HG03521 (cell line): ENCODE measurements around the gene TMTC4.
"Not testable (repeated sequence)": the region's sequence is repeated elsewhere in the genome, so short reads cannot be mapped to it uniquely, and the experiment has no call there.

Source experiments
- ATAC-seq: cut with Tn5 transposase; IDR thresholded peaks from one replicate; pipeline ENCODE4 v1.9.1; 2021; ENCODE audit warnings: mild to moderate bottlenecking, moderate library complexity; ENCODE audit not compliant: unreplicated experiment

The TMTC4 gene

DNA sequence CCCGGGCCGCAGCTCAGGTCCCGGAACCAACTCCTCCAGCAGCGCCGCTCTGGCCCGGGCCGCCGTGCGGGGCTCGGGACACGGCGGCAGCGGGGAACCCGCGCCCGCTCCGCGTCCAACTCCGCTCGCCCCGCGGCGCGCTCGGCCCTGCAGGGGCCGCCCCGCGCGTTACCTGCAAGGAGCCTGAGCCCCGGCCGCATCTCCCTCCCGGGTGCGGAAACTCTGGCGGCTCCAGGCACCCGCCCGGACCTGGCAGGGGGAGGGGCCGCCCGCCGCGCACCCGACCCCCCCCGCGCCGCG lies at the start of gene TMTC4:
TMTC4 (minus strand) TSS at position 224 of the 300 bp plus-strand sequence. CDS start 4,433 bp downstream, outside the sequence.
- ATAC-seq = peak; percentile 37

- ATAC-seq = no peak
Measured at GRCh38 chr13:100722517-100722916, 47.9 kb upstream of the TMTC4 start.

GRCh38 chr13:100721885-100722512 lies 47.4 kb upstream of the TMTC4 start:
- no peak for ATAC-seq

GRCh38 chr13:100715604-100716003 lies 41.0 kb upstream of the TMTC4 start:
- no peak for ATAC-seq

DNA sequence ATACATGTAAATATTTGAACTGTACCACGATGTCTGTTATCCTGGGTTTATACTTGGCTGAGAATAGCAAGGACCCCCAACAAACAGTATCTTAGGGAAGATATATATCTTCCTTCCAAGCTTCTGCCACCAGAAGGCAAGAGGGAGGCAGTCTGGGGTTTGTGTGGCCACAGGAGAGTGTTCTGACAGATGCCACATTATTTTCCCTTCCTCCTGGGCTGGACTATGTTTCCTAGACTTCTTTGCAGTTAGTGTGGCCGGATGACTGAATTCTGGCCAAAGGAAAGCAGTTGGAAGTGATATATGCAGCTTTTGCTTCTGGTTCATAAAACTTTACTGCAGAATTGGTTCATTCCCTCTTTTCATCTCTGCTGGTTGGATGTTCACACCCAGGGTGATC lies 39.9 kb upstream of the TMTC4 start:
- no peak for ATAC-seq

- ATAC-seq = no peak
Measured at GRCh38 chr13:100710176-100710575, 35.6 kb upstream of the TMTC4 start.

GRCh38 chr13:100707818-100708740 lies 33.5 kb upstream of the TMTC4 start:
- ATAC-seq = no peak

- ATAC-seq = not testable (repeated sequence)
Measured at GRCh38 chr13:100698331-100698730, 23.7 kb upstream of the TMTC4 start.

- no peak for ATAC-seq
Measured at GRCh38 chr13:100695509-100695773, 20.8 kb upstream of the TMTC4 start.

DNA sequence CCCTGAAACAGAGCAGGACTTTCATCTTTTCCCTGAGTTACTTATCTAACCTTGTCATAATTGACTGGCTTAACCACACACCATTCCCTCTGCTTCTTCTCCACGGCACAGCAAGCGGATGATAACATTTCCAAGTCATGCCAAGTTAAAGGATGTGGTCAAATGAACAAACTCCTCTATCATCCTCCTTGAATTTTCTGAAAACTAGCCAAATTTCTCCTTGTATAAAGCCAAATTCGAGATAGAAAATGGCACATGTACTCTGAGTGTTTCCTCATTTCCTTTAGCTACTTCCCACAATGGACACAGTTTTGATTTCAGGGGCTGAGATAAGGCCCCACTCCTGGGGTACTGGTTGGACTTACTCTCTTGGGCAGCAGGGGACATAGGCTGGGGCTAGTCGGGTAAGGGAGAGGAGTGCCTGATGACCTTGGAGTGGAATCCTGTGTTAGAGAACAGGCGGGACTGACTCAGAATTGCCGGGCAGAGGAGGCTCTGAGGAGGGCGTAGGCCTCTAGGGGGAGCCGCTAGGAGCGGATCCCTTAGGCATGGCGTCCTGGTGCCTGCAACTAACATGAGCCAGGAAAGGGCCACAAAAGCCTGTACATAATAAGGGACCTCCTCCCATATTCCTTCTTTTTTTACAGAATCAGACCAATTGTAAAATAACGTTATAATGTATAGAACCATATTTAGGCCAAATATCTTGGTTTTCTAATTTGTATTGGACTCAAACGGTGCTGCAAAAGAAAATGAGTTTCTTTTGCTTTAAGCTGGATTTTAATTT lies 20.3 kb upstream of the TMTC4 start:
- ATAC-seq = no peak

DNA sequence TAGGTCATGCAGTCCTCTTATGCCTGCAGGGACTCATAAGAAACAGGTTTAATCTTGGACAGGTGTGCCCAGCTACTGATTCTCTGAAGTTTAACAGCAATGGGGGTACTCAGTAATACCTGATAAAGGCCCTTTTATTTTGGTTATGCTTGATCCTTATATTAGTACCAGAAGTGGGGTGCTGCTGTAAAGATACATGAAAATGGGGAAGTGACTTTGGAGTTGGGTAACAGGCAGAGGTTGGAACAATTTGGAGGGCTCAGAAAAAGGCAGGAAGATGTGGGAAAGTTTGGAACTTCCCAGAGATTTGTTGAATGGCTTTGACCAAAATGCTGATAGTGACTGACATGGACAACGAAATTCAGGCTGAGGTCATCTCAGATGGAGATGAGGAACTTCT lies 14.6 kb upstream of the TMTC4 start:
- ATAC-seq = no peak

- ATAC-seq = no peak
Measured at GRCh38 chr13:100680131-100680530, 5.5 kb upstream of the TMTC4 start.

GRCh38 chr13:100677128-100677527 lies 2.5 kb upstream of the TMTC4 start:
- ATAC-seq = not testable (repeated sequence)

DNA sequence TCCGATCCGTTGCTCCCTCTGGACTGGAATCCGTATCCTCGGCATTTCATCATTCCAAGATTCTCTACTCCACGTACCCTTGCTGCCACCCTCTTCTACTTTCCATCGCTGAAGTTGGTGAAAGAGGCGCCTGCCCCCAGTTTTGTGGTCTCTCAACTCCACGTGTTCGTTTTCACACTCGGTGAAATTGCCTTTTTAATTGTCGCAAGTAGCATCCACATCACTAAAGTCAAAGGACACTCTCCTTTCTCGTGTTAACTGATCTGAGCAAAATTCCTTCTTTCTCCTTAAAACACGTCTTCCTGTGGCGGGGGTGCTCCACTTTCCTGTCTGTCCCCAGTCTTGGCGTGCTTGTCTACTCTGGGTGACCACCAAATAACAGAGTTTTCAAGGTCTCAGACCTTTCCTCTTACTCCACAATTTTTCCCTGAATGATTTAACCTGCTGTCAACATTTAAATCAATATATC lies 1.1 kb upstream of the TMTC4 start:
- ATAC-seq = no peak

- ATAC-seq = peak; percentile 96
Measured at GRCh38 chr13:100674872-100675660, 471 bp upstream of the TMTC4 start.

GRCh38 chr13:100673713-100674571 lies 653 bp downstream of the TMTC4 start:
- ATAC-seq = peak; percentile 24

DNA sequence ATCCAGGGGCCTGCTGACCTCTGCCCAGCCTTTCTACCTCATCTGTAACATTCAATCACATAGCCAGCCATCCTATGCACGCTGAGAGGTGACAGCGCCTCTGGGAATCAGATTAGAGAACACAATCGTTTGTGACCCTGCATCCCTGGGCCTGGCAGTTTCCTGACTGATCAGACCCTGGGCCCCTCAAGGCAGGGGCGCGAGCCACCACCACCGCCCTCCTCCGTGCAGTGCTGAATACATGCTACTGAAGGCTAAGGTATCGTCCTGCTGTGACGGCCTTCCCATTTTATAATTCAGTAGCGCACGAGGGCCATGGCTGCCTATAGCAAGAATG lies 1.3 kb downstream of the TMTC4 start:
- ATAC-seq = no peak

GRCh38 chr13:100671389-100672182 lies 3.0 kb downstream of the TMTC4 start:
- no peak for ATAC-seq

DNA sequence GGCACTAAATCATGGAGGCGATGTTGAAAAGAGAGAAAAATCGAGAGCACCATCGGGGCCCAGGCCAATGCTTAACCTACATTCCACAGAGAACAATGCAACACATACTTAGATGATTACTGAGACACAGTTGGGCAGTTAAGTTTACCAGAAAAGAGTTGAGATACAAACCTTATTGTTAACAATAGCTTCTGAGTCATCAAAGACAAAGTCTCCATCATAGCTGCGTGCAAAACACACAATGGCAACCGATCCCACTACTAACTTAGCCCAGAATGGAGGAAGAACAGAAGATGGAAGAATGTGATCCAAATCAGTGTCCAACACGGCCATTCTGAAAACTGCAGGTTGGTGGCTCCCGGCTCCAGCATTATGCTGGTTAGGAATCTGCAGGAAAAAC lies 6.2 kb downstream of the TMTC4 start:
- ATAC-seq = no peak
